Upper lobe of left lung (tissue), 6 donors: ENCODE data around the gene IGHMBP2. TPM values are rescaled to one million over a fixed set of nuclear protein-coding genes. Genes with fewer than 3 reads are reported as not detected.

ENCODE experiments used
- ATAC-seq, 2 donors: fragments of 200-7000 bp; cut with Tn5 transposase; one replicate each; pipeline ENCODE4 v1.9.1; 2022; ENCODE audit warnings: mild to moderate bottlenecking in 2 of 2, moderate library complexity in 2 of 2; ENCODE audit not compliant: low FRiP score in 2 of 2
- DNase-seq, 2 donors: peaks; one replicate each; pipeline ENCODE4 v3.0.0-alpha.2; 2019 to 2020
- H3K27ac ChIP-seq, 4 donors: fragments of 200-600 bp; sonication (generic); one replicate each; pipeline ENCODE4 v1.5.1; 2016 to 2019
- H3K27me3 ChIP-seq, 4 donors: fragments of 200-600 bp; sonication (generic); one replicate each; pipeline ENCODE4 v1.5.1; 2017 to 2019
- H3K36me3 ChIP-seq, 4 donors: fragments of 200-600 bp; sonication (generic); one replicate each; pipeline ENCODE4 v1.5.1; 2016 to 2019
- H3K4me1 ChIP-seq, 4 donors: fragments of 200-600 bp; sonication (generic); one replicate each; pipeline ENCODE4 v1.5.1; 2018 to 2019
- H3K4me3 ChIP-seq, 4 donors: fragments of 200-600 bp; sonication (generic); one replicate each; pipeline ENCODE4 v1.5.1; 2017 to 2019; ENCODE audit warnings: mild to moderate bottlenecking in 2 of 4, moderate library complexity in 1 of 4
- H3K9me3 ChIP-seq, 4 donors: fragments of 200-600 bp; sonication (generic); one replicate each; pipeline ENCODE4 v1.5.1; 2018 to 2019
- CTCF ChIP-seq, 6 experiments: fragments of 450-650 bp in 4 of 6; fragments of 200-600 bp in 2 of 6; sonication (generic) in 2 of 6; IDR thresholded peaks; one replicate each; pipeline ENCODE4 v1.5.1; 2016 to 2019; ENCODE audit warnings: antibody characterized with exemption in 6 of 6
- EP300 ChIP-seq, 4 donors: sonication (generic); formaldehyde crosslinking; IDR thresholded peaks; one replicate each; pipeline ENCODE4 v1.5.1; 2017; ENCODE audit warnings: antibody characterized with exemption in 4 of 4, control low read depth in 2 of 4
- POLR2A ChIP-seq, 4 donors: fragments of 450-650 bp; IDR thresholded peaks; one replicate each; pipeline ENCODE4 v1.5.1; 2016 to 2017; ENCODE audit warnings: antibody characterized with exemption in 4 of 4, mild to moderate bottlenecking in 2 of 4
- POLR2AphosphoS5 ChIP-seq, 2 donors: sonication (generic); formaldehyde crosslinking; IDR thresholded peaks; one replicate each; pipeline ENCODE4 v1.5.1; 2017; ENCODE audit warnings: antibody characterized with exemption in 2 of 2
- WGBS, 2 donors: methylation state at CpG; one replicate each; pipeline ENCODE4 v1.1.5; 2017 to 2018; 5-methylcytosine and 5-hydroxymethylcytosine counted together
- total RNA-seq, 6 donors: library from RNA; depleted of rRNA in 4 of 6; stranded (reverse); fragments of >200 nt in 4 of 6; gene quantifications; one replicate each; pipeline versions ENCODE4 v1.1.0 to v1.2.1, GENCODE V29; 2016 to 2021
- donor health status: DM: no; HTN: no; CAD: no; lungs with moderate emphysema.
- donor health status: DM: no; HTN: yes; CAD: no; lungs with severe emphysema.

The IGHMBP2 gene
- total RNA-seq, 6 donors from 2014 or later: 11.7 to 84.9 (median 18.9) TPM

DNA sequence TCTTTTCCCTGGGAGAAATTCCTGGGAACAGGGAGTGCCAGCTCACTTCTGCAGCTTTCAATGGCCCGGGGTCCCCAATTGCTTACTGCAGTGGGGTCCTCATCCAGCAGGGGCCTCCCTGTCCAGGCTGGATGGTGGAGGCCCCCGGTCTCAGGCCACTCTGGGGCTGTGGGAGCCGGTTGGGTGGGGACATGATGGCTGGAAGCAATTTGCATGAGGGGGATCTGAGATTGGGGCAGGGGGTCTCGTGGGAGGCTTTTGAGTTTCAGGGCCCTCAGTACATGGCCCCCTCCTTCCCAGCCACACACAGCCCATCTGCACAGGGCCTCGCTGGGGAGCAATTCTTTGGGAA, 51.9 kb downstream of the IGHMBP2 start:
- peaks cover 4 to 14% (median 9%) of the 10 kb centered on the region in 4 donors for H3K4me1 ChIP-seq
- ATAC-seq (peak in 1 of 2 donors; percentile 21), DNase-seq (no peak)
- no peaks in the 10 kb centered on the region for H3K27me3 ChIP-seq
- H3K27ac ChIP-seq: no peak overlapping the region
- 15% methylated on average over 5 of the region's 5 CpGs; no CpG with 5 or more reads in 1 of the 2 donors for WGBS, 2 donors
- H3K4me3 ChIP-seq: no peak overlapping the region
- H3K36me3 ChIP-seq: no peaks in the 10 kb centered on the region
- TF ChIP-seq EP300 (IDR thresholded peaks at IDR 0.05) (no peak), POLR2AphosphoS5 (IDR thresholded peaks at IDR 0.05) (no peak), POLR2A (IDR thresholded peaks at IDR 0.05) (no peak)
- H3K9me3 ChIP-seq: no peaks in the 10 kb centered on the region

GRCh38 chr11:68956142-68956541, 52.5 kb downstream of the IGHMBP2 start:
- H3K9me3 ChIP-seq: no peaks in the 10 kb centered on the region
- DNase-seq (peak in 1 of 2 donors; percentile 85), ATAC-seq (no peak)
- no peak for TF ChIP-seq CTCF (IDR thresholded peaks at IDR 0.05)
- TF ChIP-seq POLR2A (IDR thresholded peaks at IDR 0.05): no peak
- TF ChIP-seq EP300 (IDR thresholded peaks at IDR 0.05): no peak
- TF ChIP-seq POLR2AphosphoS5 (IDR thresholded peaks at IDR 0.05): no peak
- H3K27me3 ChIP-seq: no peaks in the 10 kb centered on the region
- peaks cover 4 to 14% (median 9%) of the 10 kb centered on the region in 4 donors for H3K4me1 ChIP-seq
- WGBS, 2 donors: 0 to 12% methylated on average over 3 to 11 of the region's 12 CpGs
- no peak overlapping the region for H3K4me3 ChIP-seq
- H3K27ac ChIP-seq: no peak overlapping the region
- H3K36me3 ChIP-seq: no peaks in the 10 kb centered on the region

GRCh38 chr11:68956547-68957254, 53.0 kb downstream of the IGHMBP2 start:
- Histone ChIP-seq H3K27ac (no peak overlapping the region), H3K27me3 (no peaks in the 10 kb centered on the region), H3K9me3 (no peaks in the 10 kb centered on the region), H3K4me1 (peaks cover 4 to 14% (median 9%) of the 10 kb centered on the region in 4 donors), H3K4me3 (no peak overlapping the region), H3K36me3 (no peaks in the 10 kb centered on the region)
- 73 to 75% methylated on average over 9 to 12 of the region's 12 CpGs for WGBS, 2 donors
- TF ChIP-seq POLR2AphosphoS5 (IDR thresholded peaks at IDR 0.05) (no peak), POLR2A (IDR thresholded peaks at IDR 0.05) (no peak), EP300 (IDR thresholded peaks at IDR 0.05) (no peak), CTCF (IDR thresholded peaks at IDR 0.05) (no peak)
- no peak for DNase-seq
- no peak for ATAC-seq

- Histone ChIP-seq H3K36me3 (no peaks in the 10 kb centered on the region), H3K9me3 (no peaks in the 10 kb centered on the region), H3K4me1 (peaks cover 4 to 14% (median 9%) of the 10 kb centered on the region in 4 donors), H3K27ac (no peak overlapping the region), H3K27me3 (no peaks in the 10 kb centered on the region), H3K4me3 (no peak overlapping the region)
- no peak for DNase-seq
- no peak for ATAC-seq
- TF ChIP-seq EP300 (IDR thresholded peaks at IDR 0.05) (no peak), CTCF (IDR thresholded peaks at IDR 0.05) (no peak), POLR2A (IDR thresholded peaks at IDR 0.05) (no peak), POLR2AphosphoS5 (IDR thresholded peaks at IDR 0.05) (no peak)
- 94 to 95% methylated on average over 9 of the region's 9 CpGs for WGBS, 2 donors
These were observed 54.5 kb downstream of the IGHMBP2 start for GRCh38 chr11:68958211-68958610.

- WGBS, 2 donors: 96% methylated on average over 19 to 29 of the region's 31 CpGs
- Histone ChIP-seq H3K27me3 (no peaks in the 10 kb centered on the region), H3K9me3 (no peaks in the 10 kb centered on the region), H3K4me3 (no peak overlapping the region), H3K27ac (no peak overlapping the region), H3K36me3 (no peaks in the 10 kb centered on the region), H3K4me1 (peaks cover 4 to 14% (median 9%) of the 10 kb centered on the region in 4 donors)
- no peak for TF ChIP-seq POLR2A (IDR thresholded peaks at IDR 0.05)
- TF ChIP-seq POLR2AphosphoS5 (IDR thresholded peaks at IDR 0.05): no peak
- TF ChIP-seq EP300 (IDR thresholded peaks at IDR 0.05): no peak
- no peak for TF ChIP-seq CTCF (IDR thresholded peaks at IDR 0.05)
- DNase-seq (peak in 1 of 2 donors; percentile 62), ATAC-seq (no peak)
These were observed 56.0 kb downstream of the IGHMBP2 start for GRCh38 chr11:68959465-68960293.
